NCI-H1048 (cell line): ENCODE data around the gene ERMP1.

Experiments used
- DNase-seq: peaks from one replicate; lab custom pipeline; 2025; lab: John Stamatoyannopoulos, UW

ERMP1 gene

GRCh38 chr9:5854063-5854790 is 21.3 kb upstream of the ERMP1 start:
- DNase-seq, result no peak

GRCh38 chr9:5853617-5854016 is 20.7 kb upstream of the ERMP1 start:
- DNase-seq, result no peak

GRCh38 chr9:5852987-5853386 is 20.1 kb upstream of the ERMP1 start:
- no peak for DNase-seq

GRCh38 chr9:5851445-5851844 is 18.5 kb upstream of the ERMP1 start:
- DNase-seq, result no peak

- no peak for DNase-seq
Observed at GRCh38 chr9:5850724-5851122, 17.8 kb upstream of the ERMP1 start.

GRCh38 chr9:5848372-5848882 is 15.5 kb upstream of the ERMP1 start:
- DNase-seq, result no peak

GRCh38 chr9:5846501-5846921 is 13.6 kb upstream of the ERMP1 start:
- no peak for DNase-seq

- no peak for DNase-seq
Observed at GRCh38 chr9:5846096-5846495, 13.2 kb upstream of the ERMP1 start.

- no peak for DNase-seq
Observed at GRCh38 chr9:5845157-5845531, 12.2 kb upstream of the ERMP1 start.

GRCh38 chr9:5843794-5844471 is 11.0 kb upstream of the ERMP1 start:
- DNase-seq, result no peak

GRCh38 chr9:5842929-5843793 is 10.2 kb upstream of the ERMP1 start:
- no peak for DNase-seq

GRCh38 chr9:5841771-5842573 is 9.1 kb upstream of the ERMP1 start:
- DNase-seq, result no peak

GRCh38 chr9:5840788-5841187 is 7.9 kb upstream of the ERMP1 start:
- DNase-seq, result peak; percentile 35

GRCh38 chr9:5839572-5839902 is 6.6 kb upstream of the ERMP1 start:
- no peak for DNase-seq

GRCh38 chr9:5838884-5839571 is 6.1 kb upstream of the ERMP1 start:
- no peak for DNase-seq

GRCh38 chr9:5835808-5836207 is 2.9 kb upstream of the ERMP1 start:
- no peak for DNase-seq

GRCh38 chr9:5834214-5834613 is 1.3 kb upstream of the ERMP1 start:
- DNase-seq, result no peak

GRCh38 chr9:5832071-5832537 is 813 bp downstream of the ERMP1 start:
- DNase-seq, result no peak

- no peak for DNase-seq
Observed at GRCh38 chr9:5825895-5826622, 6.9 kb downstream of the ERMP1 start.

- DNase-seq, result no peak
Observed at GRCh38 chr9:5825223-5825622, 7.7 kb downstream of the ERMP1 start.
